ENCODE data around the gene SOX6.

Gene SOX6

DNA sequence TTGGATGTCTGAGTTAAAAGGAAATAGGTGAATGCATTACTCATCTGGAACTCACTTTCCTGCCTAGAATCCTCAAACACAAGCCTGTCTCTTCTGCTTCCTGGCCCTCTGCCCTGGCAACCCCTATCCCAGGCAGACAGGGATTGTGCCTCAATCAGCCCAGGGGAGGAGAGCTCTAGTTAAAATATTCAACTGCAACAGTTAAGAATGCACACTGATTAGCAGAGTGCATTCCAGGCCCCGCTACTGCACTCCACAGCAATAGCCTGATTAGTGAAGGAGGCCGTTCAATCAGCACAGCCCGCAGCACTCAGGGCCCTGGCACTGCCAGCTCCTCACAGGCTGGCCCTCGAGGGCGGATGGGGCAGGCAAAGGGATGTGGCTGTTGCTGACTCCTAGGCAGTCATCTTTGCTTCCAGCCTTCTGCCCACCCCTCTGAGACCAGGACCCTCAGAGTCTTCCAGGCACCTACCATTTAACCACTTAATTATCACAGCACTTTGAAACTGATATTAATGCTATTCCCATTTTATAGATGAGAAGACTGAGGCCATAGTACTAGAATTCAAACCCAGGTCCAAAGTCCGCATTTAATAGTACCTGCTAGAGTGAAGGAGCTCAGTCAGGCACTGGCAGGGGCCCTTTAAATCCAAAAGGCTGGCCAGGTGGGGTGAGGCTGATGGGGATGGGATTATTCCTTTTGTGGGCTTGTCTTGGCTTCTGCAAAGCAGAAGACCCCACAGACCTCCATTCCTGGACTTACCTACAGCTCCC is 435.3 kb downstream of the SOX6 start:
- DNase-seq = no peak

DNA sequence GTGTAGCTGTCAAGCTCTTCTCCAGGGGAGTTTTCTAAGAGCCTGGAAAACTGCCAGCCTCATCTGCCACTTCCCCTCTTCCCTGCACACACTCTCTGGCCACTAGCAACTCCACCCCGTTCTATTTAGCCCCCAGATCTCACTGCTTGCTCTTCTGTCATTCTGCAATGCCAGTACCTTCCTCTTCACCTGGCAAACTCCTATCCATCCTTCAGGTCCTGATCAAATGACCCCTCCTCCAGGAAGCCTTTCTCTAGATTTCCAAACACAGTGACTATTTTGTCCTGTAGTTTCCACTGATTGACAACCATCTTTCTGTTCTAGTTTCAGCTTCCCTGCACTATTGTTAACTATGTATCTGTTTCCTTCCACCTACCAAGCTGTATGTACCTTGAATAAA is 437.7 kb downstream of the SOX6 start:
- no peak for DNase-seq

DNA sequence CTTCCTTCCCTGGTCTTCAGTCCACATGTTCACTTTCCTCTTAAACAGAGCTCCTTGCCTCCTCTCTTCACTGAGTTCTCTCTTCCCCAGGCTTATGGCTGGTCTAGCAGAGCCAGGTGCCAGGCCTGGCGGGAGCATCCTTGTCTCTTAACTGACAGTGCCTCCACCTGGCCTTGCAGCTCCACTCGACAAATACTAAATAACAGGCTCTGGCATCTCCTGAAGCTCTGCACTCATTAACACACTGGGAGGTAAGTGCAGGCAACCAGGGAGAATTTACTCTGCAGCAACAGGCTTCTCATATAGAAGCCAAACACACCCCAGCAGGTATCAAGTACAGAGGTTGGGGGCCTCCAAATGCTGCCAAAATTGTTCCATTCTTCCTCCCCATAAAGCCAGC is 438.1 kb downstream of the SOX6 start:
- no peak for DNase-seq

Measured in suppressor macrophage treated with lipopolysaccharide for 1 hour (primary cell).